Measurements from ENCODE around the gene CS.
"Not testable (repeated sequence)": the region's sequence is repeated elsewhere in the genome, so short reads cannot be mapped to it uniquely, and the experiment has no call there.

Gene CS

GRCh38 chr12:56282579-56282978 lies 17.6 kb downstream of the CS start:
- DNase-seq (ENCODE audit: extremely low read depth in 1 of 2, low read depth in 1 of 2): no peak

- no peak for DNase-seq (ENCODE audit: extremely low read depth in 1 of 2, low read depth in 1 of 2)
These were observed 18.1 kb downstream of the CS start for GRCh38 chr12:56282030-56282429.

DNA sequence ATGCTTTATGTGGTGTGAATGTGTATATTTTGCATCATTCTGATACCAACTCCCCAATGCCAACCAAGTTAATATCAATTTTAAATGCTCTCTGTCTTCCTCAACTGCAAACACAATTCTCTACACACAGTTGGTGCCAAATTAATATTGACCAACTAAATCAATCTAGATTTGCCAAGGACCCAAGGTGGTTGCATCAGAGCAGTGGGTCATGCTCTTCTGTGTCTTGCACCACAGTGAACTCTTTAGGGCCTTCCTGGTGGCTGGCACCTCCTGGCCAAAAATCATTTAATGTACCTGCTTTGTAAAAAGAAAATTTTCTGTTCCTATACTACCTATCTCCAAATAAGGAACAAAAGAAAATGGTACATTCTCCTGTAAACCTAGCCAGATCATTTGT lies 19.3 kb downstream of the CS start:
- no peak for DNase-seq (ENCODE audit: extremely low read depth in 1 of 2, low read depth in 1 of 2)

GRCh38 chr12:56278905-56279304 lies 21.2 kb downstream of the CS start:
- DNase-seq (ENCODE audit: extremely low read depth in 1 of 2, low read depth in 1 of 2): no peak

DNA sequence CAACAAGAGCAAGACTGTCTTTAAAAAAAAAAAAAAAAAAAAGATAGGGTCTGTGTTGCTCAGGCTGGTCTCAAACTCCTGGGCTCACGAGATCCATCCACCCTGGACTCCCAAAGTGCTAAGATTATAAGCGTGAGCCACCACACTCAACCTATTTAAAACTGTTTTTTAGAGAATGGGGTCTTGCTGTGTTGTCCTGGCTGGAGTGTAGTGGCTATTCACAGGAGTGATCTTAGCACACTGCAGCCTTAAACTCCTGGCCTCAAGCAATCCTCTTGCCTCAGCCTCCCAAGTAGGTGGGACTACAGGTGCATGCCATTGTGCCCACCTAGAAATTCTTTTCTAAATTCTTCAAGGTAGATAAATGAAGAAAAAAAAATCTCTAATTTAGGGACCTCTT lies 25.8 kb downstream of the CS start:
- DNase-seq (ENCODE audit: extremely low read depth in 1 of 2, low read depth in 1 of 2): no peak

- not testable (repeated sequence) for DNase-seq (ENCODE audit: extremely low read depth in 1 of 2, low read depth in 1 of 2)
These were observed 27.7 kb downstream of the CS start for GRCh38 chr12:56272468-56272867.

DNA sequence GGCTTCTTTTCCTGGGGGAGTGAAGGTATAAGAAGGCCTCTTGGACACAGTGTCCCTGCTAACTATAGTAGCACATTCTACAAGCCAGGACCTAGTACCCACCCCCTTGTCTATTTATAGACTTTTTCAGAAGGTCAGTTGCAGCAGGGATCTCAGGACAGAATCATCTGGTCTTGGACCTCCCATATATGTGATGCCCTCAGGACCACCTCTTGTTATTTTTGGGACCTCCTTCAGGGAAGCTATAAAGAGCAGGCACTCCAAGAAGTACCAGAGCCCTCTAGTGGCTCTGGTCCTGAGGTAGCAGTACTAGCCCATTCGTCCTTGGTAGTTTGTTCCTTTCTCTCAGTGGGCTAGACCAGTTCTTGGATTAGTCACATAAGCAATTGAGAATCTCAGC lies 29.1 kb downstream of the CS start:
- no peak for DNase-seq (ENCODE audit: extremely low read depth in 1 of 2, low read depth in 1 of 2)

DNA sequence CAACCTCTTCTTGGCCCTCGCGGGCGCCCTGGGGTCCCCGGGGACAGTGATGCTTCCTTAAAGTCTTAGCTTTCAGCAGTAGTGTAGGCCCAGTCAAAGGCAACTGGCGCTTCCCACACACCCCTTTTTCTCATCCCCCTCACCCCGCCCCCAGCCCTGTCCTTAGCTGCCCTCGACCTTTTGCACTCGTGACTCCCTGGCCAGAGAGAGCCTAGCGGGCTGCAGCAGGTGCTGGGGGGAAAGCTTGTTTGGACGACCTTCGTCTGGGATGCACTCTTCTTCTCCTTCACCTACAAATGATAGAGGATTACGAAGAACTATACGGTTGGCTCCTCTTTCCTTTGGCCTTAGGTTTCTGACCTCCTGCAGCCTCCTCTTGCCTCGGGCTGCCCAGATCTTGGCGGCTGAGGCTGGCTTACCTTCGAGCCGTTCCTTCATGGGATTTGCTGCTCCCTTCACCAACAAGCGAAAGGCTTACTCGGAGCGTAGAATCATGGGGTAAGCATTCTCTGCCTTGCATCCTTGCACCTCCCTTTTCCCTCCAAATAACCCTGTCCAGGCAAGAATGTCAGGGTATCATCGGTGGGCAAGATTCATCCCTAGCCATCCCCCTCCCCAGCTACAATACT lies 32.6 kb downstream of the CS start:
- no peak for DNase-seq (ENCODE audit: extremely low read depth in 1 of 2, low read depth in 1 of 2)

DNA sequence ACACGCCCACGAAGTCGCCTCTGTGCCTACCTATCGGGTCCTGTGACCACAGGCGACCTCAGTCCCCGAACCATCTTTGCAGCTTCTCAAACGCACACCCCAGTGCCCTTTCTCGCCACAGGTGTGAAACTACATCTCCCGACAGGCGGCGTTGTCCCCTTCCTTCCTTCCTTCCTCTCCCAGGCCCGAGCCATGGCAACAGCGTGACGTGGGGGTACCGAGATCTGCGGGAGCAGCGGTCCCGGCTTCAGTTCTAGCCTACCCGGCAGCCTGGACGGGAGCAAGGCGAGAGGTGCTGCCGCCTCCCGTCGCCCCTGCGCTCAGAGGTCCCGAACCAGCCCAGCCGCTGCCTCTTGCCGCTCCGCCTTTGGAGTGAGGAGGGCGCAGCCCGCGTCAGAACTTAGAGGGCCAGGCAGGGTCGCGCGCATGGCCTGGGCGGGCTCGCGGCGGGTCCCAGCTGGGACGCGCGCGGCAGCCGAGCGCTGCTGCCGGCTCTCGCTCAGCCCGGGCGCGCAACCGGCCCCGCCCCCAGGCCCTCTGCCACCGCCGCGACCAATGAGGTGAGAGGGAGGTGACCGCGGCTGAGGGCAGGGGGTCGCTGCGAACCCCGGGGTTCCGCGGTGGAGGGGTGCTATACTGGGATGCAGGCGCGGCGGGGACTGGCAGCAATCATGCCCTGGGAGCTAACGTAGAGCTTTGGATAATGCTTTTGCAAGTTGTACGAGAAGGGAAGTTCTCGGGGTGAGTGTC lies 33.3 kb downstream of the CS start, which contains the start of gene COQ10A:
TSS of gene COQ10A (plus strand) at position 250 of the 750 bp plus-strand sequence. CDS start at position 427, 177 bp downstream.
- DNase-seq (ENCODE audit: extremely low read depth in 1 of 2, low read depth in 1 of 2): peak; percentile 81 to 82

GRCh38 chr12:56266068-56266692 lies 34.0 kb downstream of the CS start:
- DNase-seq (ENCODE audit: extremely low read depth in 1 of 2, low read depth in 1 of 2): not testable (repeated sequence)

DNA sequence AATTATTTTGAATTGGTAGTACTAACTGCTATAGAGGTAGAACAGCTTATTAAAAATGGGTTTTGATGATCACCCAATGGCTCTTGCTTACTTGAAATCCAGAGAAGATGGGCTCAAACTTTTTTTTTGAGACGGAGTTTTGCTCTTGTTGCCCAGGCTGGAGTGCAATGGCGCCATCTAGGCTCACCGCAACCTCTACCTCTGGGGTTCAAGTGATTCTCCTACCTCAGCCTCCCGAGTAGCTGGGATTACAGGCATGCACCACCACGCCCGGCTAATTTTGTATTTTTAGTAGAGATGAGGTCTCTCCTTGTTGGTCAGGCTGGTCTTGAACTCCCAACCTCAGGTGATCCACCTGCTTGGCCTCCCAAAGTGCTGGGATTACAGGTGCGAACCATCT lies 37.2 kb downstream of the CS start:
- DNase-seq (ENCODE audit: extremely low read depth in 1 of 2, low read depth in 1 of 2): not testable (repeated sequence)

GRCh38 chr12:56261503-56262232 lies 38.5 kb downstream of the CS start:
- no peak for DNase-seq (ENCODE audit: extremely low read depth in 1 of 2, low read depth in 1 of 2)

DNA sequence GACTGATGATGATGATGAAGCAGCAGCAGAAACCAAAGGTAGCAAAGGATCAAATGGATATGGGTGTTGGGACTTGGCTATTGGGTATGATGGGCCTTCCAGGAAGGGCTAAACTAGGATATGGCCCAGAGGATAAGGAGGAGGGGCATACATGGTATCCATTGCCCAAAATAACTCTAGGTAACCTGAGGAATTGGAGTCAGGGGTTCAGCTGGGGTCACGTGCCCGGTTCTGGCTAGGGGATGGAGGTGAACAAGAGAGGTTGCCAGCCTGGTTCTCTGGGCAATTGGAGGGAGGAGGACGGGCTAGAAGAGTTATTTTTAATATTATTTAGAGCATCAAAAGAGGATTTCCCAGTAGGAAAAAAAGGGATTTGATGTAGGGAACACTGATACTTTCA lies 39.2 kb downstream of the CS start:
- DNase-seq (ENCODE audit: extremely low read depth in 1 of 2, low read depth in 1 of 2): no peak

- DNase-seq (ENCODE audit: extremely low read depth in 1 of 2, low read depth in 1 of 2): no peak
These were observed 39.8 kb downstream of the CS start for GRCh38 chr12:56260380-56260779.

- no peak for DNase-seq (ENCODE audit: extremely low read depth in 1 of 2, low read depth in 1 of 2)
These were observed 41.3 kb downstream of the CS start for GRCh38 chr12:56258820-56259183.

DNA sequence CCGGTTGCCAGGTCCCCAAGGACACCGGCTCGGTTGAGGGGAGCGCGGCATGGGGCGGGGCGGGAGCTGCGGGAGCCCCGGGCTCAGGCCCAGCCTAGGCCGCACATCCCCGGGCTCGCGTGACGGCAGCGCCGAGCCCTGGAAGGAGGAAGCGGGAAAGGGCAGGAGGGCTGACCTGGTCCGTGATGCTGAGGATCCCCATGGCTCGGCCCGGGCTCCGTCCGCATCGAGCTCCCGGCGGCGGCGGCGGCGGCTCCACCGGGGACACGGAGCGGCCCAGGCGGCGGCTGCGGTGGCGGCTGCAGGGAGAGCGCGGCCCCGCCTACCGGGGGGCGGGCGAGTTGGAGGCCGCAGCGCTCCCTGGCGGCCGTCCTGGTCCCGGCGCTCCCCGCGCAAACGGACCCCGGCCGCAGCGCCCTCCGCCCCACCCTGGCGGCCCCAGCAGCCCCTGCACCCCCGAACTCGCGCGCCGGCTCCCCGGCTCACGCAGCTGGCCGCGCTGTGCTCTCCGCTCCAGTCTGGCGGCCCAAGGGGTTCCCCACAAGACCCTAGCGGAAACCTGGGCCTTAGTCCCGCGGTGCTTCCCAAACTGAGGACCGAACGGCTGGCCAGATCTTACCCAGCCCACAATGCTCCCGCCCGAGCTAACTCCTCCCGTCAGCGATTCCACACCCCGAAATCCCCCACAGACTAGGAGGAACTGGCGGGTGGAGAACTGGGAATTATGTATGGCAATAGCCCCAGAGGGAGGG lies 41.9 kb downstream of the CS start, which contains the start of gene ANKRD52:
TSS of gene ANKRD52 (minus strand) at position 317 of the 752 bp plus-strand sequence. CDS start at position 202, 115 bp downstream.
- peak; percentile 29 to 76 for DNase-seq (ENCODE audit: extremely low read depth in 1 of 2, low read depth in 1 of 2)

- DNase-seq (ENCODE audit: extremely low read depth in 1 of 2, low read depth in 1 of 2): no peak
These were observed 42.6 kb downstream of the CS start for GRCh38 chr12:56257491-56258067.

GRCh38 chr12:56257071-56257470 lies 43.1 kb downstream of the CS start:
- DNase-seq (ENCODE audit: extremely low read depth in 1 of 2, low read depth in 1 of 2): no peak

DNA sequence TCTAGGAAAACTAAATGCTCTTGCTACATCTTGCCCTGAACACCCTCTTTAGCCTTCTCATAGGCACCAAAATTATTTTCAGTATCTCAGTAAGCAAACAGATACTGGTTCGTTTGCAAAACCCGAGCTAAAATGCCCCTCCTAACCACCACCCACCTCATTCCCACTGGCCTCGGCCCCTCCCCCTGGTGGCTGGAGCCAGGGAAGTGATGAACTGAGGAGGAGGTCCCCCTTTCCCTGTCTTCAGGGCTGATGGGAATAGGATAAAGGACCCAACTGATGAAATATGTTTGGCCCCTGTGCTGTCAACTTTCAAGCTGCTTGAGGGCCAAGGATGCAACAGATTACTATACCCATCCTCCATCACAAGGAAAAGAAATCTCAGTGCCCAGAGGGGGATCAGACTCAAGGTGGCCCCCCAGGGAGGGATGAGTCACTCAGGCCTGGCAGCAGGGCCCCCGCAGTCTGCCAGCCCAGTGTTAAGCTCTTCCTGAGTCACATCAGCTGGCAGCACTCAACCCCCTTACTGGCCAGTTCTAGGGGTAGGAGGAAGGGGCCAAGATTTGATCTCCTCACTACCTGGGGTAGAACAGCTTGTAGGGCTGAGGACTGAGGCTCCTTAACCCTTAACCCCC lies 43.7 kb downstream of the CS start:
- DNase-seq (ENCODE audit: extremely low read depth in 1 of 2, low read depth in 1 of 2): no peak

DNA sequence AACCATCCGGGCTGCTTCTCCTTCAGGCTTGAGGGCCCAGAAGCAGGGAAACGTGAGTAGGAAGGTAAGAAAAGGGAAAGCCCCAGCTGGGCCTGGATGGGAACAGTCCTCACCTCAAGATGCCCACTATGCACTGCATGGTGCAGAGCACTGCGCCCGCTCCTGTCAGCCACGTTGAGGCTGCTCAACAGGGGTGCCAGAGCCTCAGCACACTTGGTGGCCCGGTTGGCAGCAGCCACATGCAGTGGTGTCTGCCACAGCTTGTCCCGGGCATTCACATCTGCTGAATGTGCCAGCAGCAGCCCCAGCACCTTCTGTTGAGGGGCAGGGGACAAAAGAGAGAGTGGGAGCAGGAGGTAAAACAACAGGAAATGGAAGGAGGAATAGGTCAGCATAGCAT lies 44.5 kb downstream of the CS start:
- DNase-seq (ENCODE audit: extremely low read depth in 1 of 2, low read depth in 1 of 2): no peak

All from activated CD8-positive, alpha-beta memory T cell treated with anti-CD3 and anti-CD28 coated beads for 1 hour (primary cell).